Fibroblast of skin of left biceps (primary cell): Measurements from ENCODE around the gene PRG3.
"Not testable (repeated sequence)": the region's sequence is repeated elsewhere in the genome, so short reads cannot be mapped to it uniquely, and the experiment has no call there.

Source experiments
- DNase-seq, 2 experiments: peaks; one replicate each; pipeline ENCODE4 v3.0.0-alpha.2; 2013; ENCODE audit warnings: low read depth in 2 of 2

The PRG3 gene

GRCh38 chr11:57387289-57388030 is 6.5 kb upstream of the PRG3 start:
- DNase-seq: no peak

GRCh38 chr11:57386178-57386940 is 5.4 kb upstream of the PRG3 start:
- DNase-seq: no peak

GRCh38 chr11:57379732-57380131 is 1.2 kb downstream of the PRG3 start:
- DNase-seq: no peak

DNA sequence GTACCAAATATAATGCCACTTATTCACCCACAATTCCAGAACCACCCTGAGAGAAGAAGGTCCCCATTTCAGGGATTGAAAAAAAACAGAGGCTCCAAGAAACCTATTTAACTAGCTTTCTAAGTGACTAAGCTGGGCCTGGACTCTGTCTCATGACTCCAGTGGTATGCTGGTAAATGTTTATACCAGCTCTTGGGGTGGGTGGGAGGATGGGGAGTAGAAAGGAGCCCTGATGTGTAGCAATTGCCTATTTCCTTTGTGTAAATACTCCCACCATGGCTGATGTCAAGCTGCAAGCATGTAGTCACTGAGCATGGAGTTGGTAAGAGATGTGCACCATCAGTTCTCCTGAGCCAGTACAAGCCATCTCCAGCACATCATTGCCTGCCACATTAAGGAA is 2.8 kb downstream of the PRG3 start:
- DNase-seq: no peak

DNA sequence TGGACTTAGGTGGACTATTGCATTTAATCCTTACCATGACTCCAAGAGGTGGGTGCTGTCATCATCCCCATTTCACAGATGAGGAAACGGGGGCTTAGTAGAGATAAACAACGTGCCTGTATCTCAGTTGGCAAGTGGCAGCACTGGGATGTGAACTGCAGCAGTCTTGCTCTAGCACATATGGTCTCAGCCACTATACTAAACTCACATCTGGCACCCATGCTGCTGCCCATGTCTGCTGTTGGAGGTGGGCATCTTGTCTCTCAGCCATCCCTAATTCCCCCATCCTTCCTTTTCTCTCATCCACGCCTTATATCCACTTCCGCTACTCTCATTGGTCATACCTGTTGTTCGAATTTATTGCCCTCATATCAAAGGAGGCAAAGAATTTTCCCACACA is 3.8 kb downstream of the PRG3 start:
- DNase-seq: no peak

- DNase-seq: no peak
These were observed 4.6 kb downstream of the PRG3 start for GRCh38 chr11:57376095-57377090.

DNA sequence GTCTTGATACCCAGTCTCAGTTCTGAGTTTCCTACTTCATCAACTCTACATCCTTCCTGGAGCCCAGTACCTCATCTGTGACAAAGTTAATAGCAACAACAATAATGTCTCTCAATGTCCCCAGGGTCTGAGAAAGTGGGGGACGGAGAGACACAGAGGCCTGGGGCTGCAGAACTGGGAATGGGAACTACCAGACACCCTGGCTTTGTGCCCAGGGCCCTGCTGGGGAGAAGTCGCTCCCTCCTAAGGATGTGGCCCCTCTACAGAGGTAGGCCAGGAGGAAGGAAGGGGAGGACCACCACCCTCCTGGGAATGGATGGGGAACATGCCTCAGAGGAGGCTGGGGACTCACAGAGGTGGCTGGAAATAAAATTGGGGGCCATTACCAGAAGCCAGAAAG is 5.5 kb downstream of the PRG3 start:
- no peak for DNase-seq

GRCh38 chr11:57374966-57375365 is 6.0 kb downstream of the PRG3 start:
- no peak for DNase-seq

DNA sequence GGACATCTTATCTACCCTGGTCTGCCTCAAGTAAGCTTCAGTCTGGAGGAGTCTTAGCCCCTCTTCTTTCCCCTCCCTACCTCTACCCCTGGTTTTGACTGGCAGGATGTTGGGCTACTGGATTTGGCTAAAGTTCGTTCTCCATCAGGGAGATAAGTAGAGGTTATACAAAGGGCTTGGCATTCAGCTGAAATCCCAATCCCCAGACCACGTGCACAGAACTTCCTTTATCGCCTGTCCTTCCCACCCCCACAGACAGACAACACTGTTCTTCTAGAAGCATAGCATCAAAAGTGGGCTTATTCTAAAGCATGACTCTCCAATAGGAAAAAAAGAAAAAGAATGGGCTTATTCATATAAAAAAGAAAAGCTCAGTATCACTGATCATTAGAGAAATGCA is 7.8 kb downstream of the PRG3 start:
- no peak for DNase-seq

DNA sequence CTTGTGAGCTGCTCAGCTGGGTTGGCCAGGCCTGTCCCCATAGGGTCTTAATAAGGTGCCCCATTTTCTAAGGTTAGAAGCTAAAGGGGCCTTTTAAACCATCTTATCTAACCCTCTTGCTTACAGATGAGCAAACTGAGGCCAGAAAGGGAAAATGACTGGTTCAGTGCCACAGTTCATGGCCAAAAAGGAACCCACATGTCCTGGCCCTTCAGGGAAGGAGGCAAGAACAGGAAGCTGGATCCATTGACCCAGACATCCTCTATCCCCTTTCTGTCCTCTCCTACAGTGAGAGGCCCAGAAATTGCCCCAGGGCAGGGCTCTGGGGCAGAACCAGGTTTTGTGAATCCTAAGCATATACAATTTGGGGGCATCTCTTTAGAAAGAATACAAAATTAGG is 10.0 kb downstream of the PRG3 start:
- no peak for DNase-seq

- no peak for DNase-seq
These were observed 10.7 kb downstream of the PRG3 start for GRCh38 chr11:57370251-57370650.

GRCh38 chr11:57368845-57369232 is 12.1 kb downstream of the PRG3 start:
- no peak for DNase-seq

GRCh38 chr11:57368106-57368844 is 12.7 kb downstream of the PRG3 start:
- no peak for DNase-seq

DNA sequence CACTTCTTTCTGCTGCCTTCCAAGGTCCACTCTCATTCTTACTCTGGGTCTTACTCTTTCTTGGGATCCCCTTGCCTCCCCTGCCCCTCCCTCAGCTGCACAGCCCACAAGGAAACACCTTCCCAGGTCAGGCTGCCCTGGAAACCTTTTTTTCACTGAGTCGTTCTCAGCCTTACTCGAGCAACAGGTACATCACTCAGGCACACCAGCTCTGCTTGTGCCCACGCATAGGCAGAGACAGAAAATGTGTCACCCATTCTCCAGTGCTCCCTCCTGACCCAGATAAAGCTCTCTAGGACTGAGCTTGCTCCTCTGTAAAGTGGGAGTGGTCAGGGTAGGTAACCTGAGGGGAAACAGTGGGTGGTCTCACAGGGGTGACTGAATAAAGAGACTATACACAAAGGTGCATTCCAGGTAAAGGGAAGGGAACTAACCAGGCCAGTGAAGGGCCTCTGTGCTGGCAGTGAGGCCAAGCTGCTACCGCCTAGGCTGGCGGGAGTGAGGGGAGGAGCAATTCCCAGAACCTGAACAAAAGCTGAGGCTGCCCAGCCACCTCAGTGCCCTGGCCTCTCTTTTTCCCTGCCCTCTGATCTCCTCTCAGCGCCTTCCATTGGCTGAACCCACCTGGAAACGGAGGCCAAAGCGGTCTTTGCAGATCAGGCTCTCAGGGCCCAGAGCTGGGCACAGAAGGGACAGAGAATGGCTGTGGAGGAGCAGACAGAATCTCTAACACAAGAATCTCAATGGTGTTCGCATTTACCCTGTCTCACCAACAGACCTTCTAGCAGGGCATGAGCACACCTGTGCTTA is 15.9 kb downstream of the PRG3 start:
- no peak for DNase-seq

GRCh38 chr11:57363131-57364080 is 17.5 kb downstream of the PRG3 start:
- DNase-seq: no peak

GRCh38 chr11:57361926-57362325 is 19.0 kb downstream of the PRG3 start:
- DNase-seq: no peak

DNA sequence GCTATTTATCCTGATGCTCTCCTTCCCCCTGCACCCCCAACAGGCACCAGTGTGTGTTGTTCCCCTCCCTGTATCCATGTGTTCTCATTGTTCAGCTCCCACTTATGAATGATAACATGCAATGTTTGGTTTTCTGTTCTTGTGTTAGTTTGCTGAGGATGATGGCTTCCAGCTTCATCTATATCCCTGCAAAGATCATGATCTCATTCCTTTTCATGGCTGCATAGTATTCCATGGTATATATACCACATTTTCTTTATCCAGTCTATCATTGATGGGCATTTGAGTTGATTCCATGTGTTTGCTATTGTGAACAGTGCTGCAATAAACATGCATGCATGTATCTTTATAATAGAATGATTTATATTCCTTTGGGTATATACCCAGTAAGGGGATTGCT is 19.5 kb downstream of the PRG3 start:
- not testable (repeated sequence) for DNase-seq

GRCh38 chr11:57360991-57361390 is 20.0 kb downstream of the PRG3 start:
- no peak for DNase-seq

DNA sequence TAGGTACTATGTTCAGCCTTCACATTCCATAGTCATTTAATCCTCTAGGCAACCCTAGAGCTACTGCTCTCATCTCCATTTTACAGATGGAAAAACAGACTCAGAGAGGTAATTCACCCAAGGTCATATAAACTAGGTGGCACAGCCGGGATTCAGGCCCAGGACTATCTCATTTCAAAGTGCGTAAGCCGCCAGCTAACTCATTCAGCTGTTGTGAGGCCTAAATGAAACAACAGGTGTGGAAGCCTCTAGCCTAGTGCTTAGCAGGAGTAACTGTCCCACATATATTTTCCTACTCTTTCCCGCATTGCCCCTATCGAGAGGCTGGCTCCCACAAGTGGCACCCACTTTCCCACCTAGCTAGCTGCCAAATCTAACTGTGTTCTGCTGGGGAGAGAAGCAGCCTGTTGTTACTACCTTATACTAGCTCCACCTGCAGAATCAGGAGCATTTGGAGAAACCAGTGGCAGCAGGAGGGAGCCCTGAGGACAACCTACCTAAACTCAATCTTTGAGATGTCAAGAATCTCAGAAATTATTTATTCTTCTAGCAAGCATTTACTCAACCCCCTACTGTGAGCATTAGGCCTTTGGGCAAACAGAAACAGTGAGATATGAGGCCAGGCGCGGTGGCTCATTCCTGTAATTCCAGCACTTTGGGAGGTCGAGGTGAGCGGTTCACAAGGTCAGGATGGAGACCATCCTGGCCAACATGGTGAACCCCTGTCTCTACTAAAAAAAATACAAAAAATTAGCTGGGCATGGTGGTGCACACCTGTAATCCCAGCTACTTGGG is 20.9 kb downstream of the PRG3 start:
- DNase-seq: no peak
